Osteocyte (in vitro differentiated cells): ENCODE data around the gene ARVCF. TPM values are rescaled to one million over a fixed set of nuclear protein-coding genes. Genes with fewer than 3 reads are reported as not detected.

ENCODE experiments used
- DNase-seq: peaks from one replicate; pipeline ENCODE4 v3.0.0; 2021; ENCODE audit warnings: mixed read lengths; ENCODE audit not compliant: unreplicated experiment; ENCODE audit errors: extremely low spot score
- H3K27ac Mint-ChIP-seq: one replicate; pipeline ENCODE4 v1.8.0; 2021; ENCODE audit warnings: mild to moderate bottlenecking, mixed read lengths; ENCODE audit not compliant: unreplicated experiment
- H3K27me3 Mint-ChIP-seq: one replicate; pipeline ENCODE4 v1.8.0; 2021; ENCODE audit warnings: mixed read lengths; ENCODE audit not compliant: unreplicated experiment
- H3K36me3 Mint-ChIP-seq: one replicate; pipeline ENCODE4 v1.8.0; 2021; ENCODE audit warnings: mixed read lengths; ENCODE audit not compliant: unreplicated experiment
- H3K4me1 Mint-ChIP-seq: one replicate; pipeline ENCODE4 v1.8.0; 2021; ENCODE audit warnings: mixed read lengths; ENCODE audit not compliant: unreplicated experiment
- H3K4me3 Mint-ChIP-seq: one replicate; pipeline ENCODE4 v1.8.0; 2021; ENCODE audit warnings: mild to moderate bottlenecking, moderate library complexity, mixed read lengths; ENCODE audit not compliant: unreplicated experiment
- H3K9me3 Mint-ChIP-seq: one replicate; pipeline ENCODE4 v1.8.0; 2021; ENCODE audit warnings: mixed read lengths; ENCODE audit not compliant: unreplicated experiment
- total RNA-seq: library from RNA; stranded (reverse); gene quantifications from 2 replicates; pipeline ENCODE4 v1.2.1, GENCODE V29; 2021
- TF ChIP-seq, protein P1 (sequence below): fragments of 200-600 bp; sonication (generic); IDR thresholded peaks from 2 replicates; pipeline ENCODE4 v1.5.0; 2021; ENCODE audit warnings: antibody characterized with exemption, mild to moderate bottlenecking, moderate library complexity

The ARVCF gene
- total RNA-seq, 1 donor from 2014 or later = 29.3 TPM

DNA sequence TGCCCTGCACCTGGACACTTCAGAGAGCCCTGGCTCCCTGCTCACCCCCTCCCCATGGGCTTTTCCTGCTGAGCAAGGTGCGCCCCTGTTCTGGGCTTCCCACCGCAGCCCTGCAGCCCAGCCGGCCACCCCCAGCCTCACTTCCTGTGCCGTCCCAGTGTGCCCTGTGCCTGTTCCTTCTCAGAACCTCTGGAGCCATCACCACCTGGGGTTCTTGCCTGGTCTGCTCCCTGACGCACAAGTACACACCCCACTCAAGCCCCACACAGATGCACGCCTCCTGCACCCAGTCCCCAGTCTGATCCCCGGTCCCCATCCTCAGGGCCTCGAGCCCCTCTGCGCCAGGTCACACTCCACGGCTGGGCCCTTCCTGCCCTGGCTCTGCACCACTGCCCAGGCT lies 39.5 kb upstream of the ARVCF start:
- Mint-ChIP-seq H3K36me3 (peaks cover 15% of the 10 kb centered on the region), H3K4me1 (no peaks in the 10 kb centered on the region), H3K9me3 (no peaks in the 10 kb centered on the region), H3K27me3 (no peaks in the 10 kb centered on the region), H3K27ac (no peak overlapping the region), H3K4me3 (no peak overlapping the region)
- TF ChIP-seq, protein P1, sequence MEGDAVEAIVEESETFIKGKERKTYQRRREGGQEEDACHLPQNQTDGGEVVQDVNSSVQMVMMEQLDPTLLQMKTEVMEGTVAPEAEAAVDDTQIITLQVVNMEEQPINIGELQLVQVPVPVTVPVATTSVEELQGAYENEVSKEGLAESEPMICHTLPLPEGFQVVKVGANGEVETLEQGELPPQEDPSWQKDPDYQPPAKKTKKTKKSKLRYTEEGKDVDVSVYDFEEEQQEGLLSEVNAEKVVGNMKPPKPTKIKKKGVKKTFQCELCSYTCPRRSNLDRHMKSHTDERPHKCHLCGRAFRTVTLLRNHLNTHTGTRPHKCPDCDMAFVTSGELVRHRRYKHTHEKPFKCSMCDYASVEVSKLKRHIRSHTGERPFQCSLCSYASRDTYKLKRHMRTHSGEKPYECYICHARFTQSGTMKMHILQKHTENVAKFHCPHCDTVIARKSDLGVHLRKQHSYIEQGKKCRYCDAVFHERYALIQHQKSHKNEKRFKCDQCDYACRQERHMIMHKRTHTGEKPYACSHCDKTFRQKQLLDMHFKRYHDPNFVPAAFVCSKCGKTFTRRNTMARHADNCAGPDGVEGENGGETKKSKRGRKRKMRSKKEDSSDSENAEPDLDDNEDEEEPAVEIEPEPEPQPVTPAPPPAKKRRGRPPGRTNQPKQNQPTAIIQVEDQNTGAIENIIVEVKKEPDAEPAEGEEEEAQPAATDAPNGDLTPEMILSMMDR = no peak
- no peak for DNase-seq

DNA sequence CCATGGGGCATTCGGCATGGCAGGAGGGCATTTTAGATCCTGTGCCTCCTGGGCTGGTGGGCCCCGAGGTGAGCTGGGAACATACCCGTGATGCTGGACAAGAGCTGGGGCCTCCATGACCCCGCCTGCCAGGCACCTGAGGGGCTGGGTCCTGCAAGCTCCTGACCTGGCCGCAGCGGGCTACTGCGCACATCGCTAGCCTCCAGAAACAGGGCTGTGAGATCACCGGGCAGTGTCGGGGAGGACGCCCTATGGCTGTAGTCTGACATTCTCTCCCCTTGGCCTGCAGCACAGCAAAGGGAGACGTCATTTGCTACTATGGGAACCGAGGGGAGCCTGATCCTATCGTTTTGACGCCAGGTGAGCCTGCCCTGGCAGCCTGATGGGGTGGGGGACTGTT lies 39.0 kb upstream of the ARVCF start:
- no peaks in the 10 kb centered on the region for H3K27me3 Mint-ChIP-seq
- no peak for DNase-seq
- no peak overlapping the region for H3K4me3 Mint-ChIP-seq
- H3K36me3 Mint-ChIP-seq = peaks cover 14% of the 10 kb centered on the region
- H3K4me1 Mint-ChIP-seq = no peaks in the 10 kb centered on the region
- TF ChIP-seq, protein P1 = no peak
- no peaks in the 10 kb centered on the region for H3K9me3 Mint-ChIP-seq
- no peak overlapping the region for H3K27ac Mint-ChIP-seq

DNA sequence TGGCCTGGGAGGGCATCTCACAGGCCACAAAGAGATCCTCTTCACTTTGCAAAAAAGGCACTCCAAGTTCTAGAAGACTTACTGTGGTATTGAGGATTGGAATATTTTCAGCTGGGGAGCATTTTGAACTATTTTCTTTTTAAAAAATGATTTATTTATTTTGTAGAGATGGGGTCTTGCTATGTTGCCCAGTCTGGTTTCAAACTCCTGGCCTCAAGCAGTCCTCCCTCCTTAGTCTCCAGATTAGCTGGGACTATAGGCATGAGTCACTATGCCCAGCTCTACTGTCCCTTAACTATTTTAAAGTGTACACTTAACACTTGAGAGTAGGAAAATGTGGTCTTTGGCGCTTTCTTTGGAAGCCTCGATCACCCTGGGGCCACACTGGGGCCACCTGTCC lies 38.5 kb upstream of the ARVCF start:
- no peaks in the 10 kb centered on the region for H3K9me3 Mint-ChIP-seq
- no peak overlapping the region for H3K4me3 Mint-ChIP-seq
- TF ChIP-seq, protein P1 = no peak
- H3K27me3 Mint-ChIP-seq = no peaks in the 10 kb centered on the region
- H3K4me1 Mint-ChIP-seq = no peaks in the 10 kb centered on the region
- no peak overlapping the region for H3K27ac Mint-ChIP-seq
- H3K36me3 Mint-ChIP-seq = peaks cover 14% of the 10 kb centered on the region
- DNase-seq = no peak

DNA sequence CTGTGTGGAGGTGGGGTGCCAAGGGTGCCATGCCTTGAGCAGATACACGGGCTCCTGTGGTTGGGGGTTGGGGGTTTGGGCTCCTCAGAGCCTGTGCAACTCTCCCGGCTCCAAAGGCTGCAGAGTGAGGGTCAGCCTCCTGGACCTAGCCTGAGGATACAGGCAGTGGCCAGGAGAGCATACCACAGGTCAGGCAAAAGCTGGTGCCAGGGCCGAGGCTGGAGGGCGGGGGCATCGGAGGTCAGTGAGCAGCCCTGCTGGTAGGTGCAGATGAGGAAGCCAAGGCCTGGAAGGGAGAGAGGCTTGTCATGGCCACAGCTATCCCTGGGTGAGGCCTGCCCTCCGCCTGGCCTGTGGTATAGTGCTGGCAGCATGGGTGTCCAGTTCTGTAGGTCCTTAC lies 37.9 kb upstream of the ARVCF start:
- no peak for DNase-seq
- H3K9me3 Mint-ChIP-seq = no peaks in the 10 kb centered on the region
- H3K4me1 Mint-ChIP-seq = no peaks in the 10 kb centered on the region
- no peak overlapping the region for H3K4me3 Mint-ChIP-seq
- no peak overlapping the region for H3K27ac Mint-ChIP-seq
- no peaks in the 10 kb centered on the region for H3K27me3 Mint-ChIP-seq
- peaks cover 16% of the 10 kb centered on the region for H3K36me3 Mint-ChIP-seq
- TF ChIP-seq, protein P1 = no peak

DNA sequence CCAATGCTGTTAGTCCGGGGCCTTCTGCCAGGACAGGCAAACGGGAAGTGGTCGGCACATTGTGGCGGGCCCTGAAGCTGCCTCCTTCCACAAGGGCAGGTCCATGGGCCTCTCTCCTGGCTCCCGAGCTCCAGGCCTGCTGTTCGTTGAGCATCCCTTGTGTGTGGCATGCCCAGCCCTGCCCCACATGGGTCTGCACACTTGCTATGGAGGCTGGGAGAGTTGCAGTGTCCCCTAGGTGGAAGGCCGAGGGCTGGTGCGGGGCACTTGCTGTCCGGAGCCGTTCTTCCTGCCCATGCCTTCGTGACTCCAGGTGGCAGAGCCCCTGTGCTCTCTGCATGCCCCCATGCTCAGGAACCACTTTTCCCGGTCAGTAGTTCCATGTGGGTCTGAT lies 37.4 kb upstream of the ARVCF start:
- H3K27ac Mint-ChIP-seq = no peak overlapping the region
- peaks cover 19% of the 10 kb centered on the region for H3K36me3 Mint-ChIP-seq

More for the DNA sequence above, 37.4 kb upstream of the ARVCF start:
- TF ChIP-seq, protein P1 = no peak
- Mint-ChIP-seq H3K4me1 (no peaks in the 10 kb centered on the region), H3K9me3 (no peaks in the 10 kb centered on the region), H3K4me3 (no peak overlapping the region), H3K27me3 (no peaks in the 10 kb centered on the region)
- no peak for DNase-seq
